A673 (cell line): Measurements from ENCODE around the gene PDIA4.

Experiments
- CTCF ChIP-seq: fragments of 300-800, 200-600 bp; sonication (generic); conservative IDR thresholded peaks from 2 replicates; pipeline ENCODE4 v1.5.1; 2017; ENCODE audit warnings: low read depth, mild to moderate bottlenecking, antibody characterized with exemption, low read length, moderate library complexity, mixed read lengths
- EZH2 ChIP-seq: fragments of 200-600 bp; sonication (generic); IDR thresholded peaks from 2 replicates; pipeline ENCODE4 v1.6.1; 2017; ENCODE audit warnings: borderline replicate concordance, low read depth, mild to moderate bottlenecking, mixed read lengths, antibody characterized with exemption, low read length; ENCODE audit not compliant: poor library complexity, severe bottlenecking

DNA sequence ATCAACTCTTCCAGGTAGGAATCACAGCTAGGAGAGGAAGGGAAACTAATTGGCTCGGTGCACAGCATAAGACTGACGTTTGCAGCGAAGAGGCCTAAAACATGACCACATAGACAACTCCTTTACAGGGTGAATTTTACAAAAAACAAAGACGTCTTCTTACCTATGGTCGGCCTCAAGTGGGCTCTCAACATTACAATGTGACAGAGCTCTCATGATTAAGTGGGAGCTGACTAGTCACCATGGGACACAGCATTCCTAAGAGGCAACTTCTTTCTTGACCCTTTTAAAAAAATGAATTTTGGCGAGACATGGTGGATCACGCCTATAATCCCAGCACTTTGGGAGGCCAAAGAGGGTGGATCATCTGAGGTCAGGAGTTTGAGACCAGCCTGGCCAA is 4.6 kb downstream of the PDIA4 start:
- TF ChIP-seq CTCF (no peak), EZH2 (no peak)
